GM21360 (cell line): ENCODE measurements around the gene CX3CR1.

Experiments
- ATAC-seq: cut with Tn5 transposase; IDR thresholded peaks from one replicate; pipeline ENCODE4 v1.9.1; 2021; ENCODE audit warnings: mild to moderate bottlenecking, moderate library complexity; ENCODE audit not compliant: unreplicated experiment

CX3CR1 gene

DNA sequence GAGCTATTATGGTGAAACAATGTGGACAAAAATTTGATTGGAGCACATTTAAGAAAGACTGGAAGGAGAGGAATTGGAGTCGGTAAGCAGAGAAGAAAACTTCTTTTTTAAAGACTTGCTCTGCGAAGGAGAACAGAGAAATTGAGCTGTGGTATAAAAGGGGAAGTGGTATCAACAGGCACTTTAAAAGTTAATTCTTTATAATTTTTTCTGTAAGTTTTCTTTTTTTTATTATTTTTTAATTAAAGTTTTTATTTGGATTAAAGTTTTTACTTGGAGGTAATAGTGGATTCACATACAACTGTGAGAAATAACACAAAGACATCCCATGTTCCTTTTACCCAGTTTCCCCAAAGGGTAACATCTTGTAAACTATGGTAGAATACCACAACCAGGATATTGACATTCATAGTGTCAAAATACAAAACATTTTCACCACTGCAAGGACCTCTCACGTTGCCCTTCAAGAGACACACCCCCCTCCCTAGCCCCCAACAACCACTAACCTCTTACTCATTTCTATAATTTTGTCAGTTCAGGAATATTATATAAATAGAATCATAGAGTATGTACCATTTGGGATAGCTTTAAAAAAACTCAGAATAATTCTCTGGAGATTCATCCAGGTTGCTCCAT, 53.6 kb downstream of the CX3CR1 start:
- no peak for ATAC-seq

DNA sequence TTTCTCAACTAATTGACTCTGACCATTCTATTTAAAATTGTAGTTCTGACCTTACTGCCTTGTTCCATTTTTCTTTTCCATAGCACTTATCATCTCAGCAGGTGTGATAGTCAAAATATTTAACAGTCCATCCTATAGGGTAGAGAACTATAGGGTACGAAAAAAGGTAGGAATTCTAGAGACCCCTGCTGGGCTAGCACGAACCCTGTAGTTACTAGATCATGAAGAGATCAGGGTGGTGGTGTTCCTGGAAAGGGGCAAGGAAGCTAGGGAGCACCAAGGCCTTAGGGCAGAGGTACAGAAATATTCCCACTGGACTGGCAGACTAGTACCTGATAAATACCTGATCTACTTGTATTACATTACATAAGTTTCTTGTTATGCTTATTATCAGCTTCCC, 55.5 kb downstream of the CX3CR1 start:
- no peak for ATAC-seq

DNA sequence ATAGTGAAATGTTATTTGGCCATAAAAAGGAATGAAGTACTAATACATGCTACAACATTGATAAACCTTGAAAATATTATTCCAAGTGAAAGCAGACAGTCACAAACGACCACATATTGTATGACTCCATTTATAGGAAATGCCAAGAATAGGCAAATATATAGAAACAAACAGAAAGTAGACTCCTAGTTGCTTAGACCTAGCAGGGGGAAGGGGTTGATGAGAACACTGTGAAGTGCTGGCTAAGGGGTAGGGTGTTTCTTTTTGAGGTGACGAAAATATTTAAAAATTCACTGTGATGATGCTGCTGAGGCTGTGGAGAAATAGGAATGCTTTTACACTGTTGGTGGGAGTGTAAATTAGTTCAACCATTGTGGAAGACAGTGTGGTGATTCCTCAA, 56.9 kb downstream of the CX3CR1 start:
- ATAC-seq, result no peak

DNA sequence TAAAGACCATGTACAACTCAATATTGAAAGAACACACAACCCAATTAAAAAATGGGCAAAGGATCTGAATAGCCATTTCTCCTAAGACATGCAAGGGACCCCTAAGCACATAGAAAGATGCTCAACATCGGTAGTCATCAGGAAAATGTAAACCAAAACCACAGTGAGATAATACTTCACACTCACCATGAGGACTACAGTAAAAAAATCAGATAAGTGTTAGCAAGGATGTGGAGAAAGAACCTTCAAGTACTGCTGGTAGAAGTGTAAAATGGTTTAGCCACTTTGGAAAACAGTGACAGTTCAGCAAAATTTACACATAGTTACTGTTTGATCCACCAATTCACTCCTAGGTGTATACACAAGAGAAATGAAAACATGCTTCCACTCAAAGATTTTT, 57.4 kb downstream of the CX3CR1 start:
- no peak for ATAC-seq

DNA sequence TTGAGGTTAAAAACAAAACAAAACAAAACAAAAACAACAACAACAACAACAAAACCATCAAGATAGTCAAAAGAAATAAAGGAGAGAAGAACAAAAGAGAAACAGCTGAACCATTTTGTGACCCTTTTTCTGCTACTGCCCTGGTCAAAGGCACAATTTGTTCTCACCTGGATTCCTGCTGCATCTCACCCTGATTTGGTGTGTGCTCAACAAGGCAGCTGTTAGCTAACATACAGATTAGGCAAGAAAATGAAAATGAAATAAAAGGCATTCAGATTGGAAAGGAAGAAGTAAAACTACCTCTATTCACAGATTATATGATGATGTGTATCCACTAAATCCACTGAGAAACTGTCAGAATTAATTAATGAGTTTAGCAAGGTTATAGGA, 58.7 kb downstream of the CX3CR1 start:
- no peak for ATAC-seq

DNA sequence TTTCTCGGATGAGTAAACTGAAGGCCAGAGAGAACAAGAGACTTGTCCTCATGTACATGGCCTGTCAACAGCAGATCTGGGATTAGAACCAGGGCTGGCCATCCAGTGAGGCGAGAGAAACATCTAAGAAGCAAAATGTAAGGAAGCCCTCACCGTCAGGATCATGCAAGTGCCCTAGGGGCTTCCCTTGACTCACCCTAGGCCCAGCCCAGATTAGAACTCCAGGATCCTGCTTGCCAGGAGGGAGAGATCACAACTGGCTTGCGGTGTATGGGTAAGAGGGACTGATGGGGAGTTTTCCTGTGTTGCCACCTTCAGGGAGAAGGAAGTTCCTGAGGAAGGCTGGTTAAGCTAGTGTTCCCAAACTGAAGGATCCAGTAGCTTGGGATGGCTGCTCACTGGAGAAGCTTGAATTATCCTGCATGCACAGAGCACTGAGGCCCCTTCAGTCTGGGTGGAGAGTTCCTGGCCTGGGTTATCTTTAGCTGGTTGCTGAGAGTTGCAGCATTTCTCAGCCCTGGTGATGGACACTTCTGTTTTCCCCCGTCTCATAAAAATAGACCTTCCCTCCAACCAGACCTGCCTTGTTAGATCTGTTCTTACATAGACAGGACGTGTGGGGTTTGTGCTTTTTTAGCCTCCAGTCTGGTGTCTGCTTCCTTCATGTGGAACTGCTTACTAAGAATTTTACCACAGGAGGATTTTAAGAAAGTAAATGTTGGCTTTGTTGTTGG, 59.3 kb downstream of the CX3CR1 start:
- peak; percentile 50 for ATAC-seq

DNA sequence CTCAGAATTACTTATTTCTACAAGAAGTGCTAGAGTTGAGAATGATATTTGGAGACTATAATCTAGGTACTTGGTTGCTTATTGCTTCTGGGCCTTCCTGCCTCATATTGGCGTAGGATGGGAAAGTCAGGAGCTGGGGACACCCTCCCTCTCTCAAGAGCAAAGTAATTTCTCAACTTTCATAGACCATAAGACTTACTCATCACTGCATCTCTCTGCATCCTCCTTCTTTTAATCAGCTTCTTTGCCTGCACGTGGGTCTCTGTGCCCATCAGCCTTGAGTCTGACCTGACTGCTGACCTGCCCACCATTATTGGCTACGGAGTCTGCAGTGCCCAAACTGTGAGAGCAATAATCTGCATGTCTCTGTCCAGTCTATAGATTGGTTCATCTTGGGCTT, 60.1 kb downstream of the CX3CR1 start:
- ATAC-seq, result no peak

DNA sequence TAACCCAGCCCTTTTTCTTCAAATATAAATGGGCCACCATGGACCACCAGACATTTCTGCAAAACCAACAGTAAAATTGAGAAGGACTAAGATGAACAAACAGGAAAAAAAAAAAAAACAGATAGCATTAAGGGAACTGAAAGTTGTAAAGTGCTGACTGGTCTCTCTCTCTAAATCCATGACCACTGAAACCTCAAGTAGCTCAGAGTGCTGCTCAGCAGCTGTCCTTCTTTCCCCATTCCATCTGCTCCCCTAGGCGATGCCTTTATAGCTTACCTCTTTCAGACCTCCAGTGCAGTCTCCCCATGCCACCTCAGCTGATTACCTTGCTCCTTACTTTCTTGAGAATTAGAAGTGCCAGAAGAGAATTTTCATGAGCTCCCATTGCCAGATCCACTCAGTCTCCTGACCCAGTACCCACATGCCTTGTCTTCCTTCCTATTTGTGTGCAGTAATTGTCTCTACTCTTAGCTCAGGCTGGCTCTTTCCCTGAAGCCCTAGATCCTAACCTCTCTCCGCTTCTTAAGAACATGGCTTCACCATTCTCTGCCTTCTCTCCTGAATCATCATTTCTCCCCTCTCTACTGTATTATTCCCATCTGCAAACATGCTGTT, 63.6 kb downstream of the CX3CR1 start:
- ATAC-seq, result peak; percentile 91

DNA sequence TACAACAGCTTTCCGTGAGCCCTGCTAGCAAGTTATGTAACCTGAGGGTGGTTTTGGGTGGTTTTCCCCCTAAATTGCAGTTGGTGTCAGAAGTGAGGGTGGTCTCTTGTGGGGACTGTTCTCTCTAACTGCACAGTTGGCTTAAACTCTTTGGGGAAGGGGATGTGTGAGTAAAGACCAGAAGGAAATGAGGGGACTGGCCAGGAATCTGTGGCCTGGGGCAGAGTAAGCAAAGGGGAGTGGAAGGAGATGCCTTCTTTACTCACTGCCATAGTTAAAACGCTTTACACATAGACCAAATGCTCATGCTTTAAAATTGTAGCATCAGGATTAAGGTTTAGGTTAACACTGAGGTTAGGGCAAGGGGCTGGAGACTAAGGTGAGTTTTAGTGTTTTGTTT, 66.2 kb downstream of the CX3CR1 start:
- no peak for ATAC-seq
